NT2/D1 (cell line): ENCODE data around the gene VRK2.

Source experiments
- DNase-seq: peaks from one replicate; pipeline ENCODE4 v3.0.0-alpha.2; 2011; ENCODE audit warnings: low read depth, low spot score
- H3K27me3 ChIP-seq: 2 replicates; pipeline ENCODE4 v1.6.0; 2011; ENCODE audit warnings: mild to moderate bottlenecking; ENCODE audit not compliant: insufficient read length, insufficient read depth
- H3K36me3 ChIP-seq: 2 replicates; pipeline ENCODE4 v1.6.1; 2011; ENCODE audit warnings: mild to moderate bottlenecking, low read length, mixed read lengths; ENCODE audit not compliant: insufficient read depth, insufficient read length
- H3K4me1 ChIP-seq: 2 replicates; pipeline ENCODE4 v1.5.1; 2011; ENCODE audit not compliant: insufficient read depth, insufficient read length
- H3K4me3 ChIP-seq: 2 replicates; pipeline ENCODE4 v1.5.1; 2011; ENCODE audit warnings: low read depth; ENCODE audit not compliant: insufficient read length
- H3K9ac ChIP-seq: 2 replicates; pipeline ENCODE4 v1.6.0; 2011; ENCODE audit warnings: low read depth; ENCODE audit not compliant: insufficient read length
- H3K9me3 ChIP-seq: 2 replicates; pipeline ENCODE4 v1.5.1; 2011; ENCODE audit warnings: mild to moderate bottlenecking, low read length; ENCODE audit not compliant: insufficient read depth
- SUZ12 ChIP-seq: IDR thresholded peaks from 2 replicates; pipeline ENCODE4 v1.6.1; 2011; ENCODE audit not compliant: insufficient read length, insufficient read depth; ENCODE audit errors: extremely low read depth
- YY1 ChIP-seq: IDR thresholded peaks from 2 replicates; pipeline ENCODE4 v1.6.1; 2011; ENCODE audit not compliant: insufficient read length, insufficient read depth
- ZNF274 ChIP-seq: IDR thresholded peaks from 2 replicates; pipeline ENCODE4 v1.6.1; 2011; ENCODE audit warnings: mild to moderate bottlenecking, low read depth, low read length

The VRK2 gene

DNA sequence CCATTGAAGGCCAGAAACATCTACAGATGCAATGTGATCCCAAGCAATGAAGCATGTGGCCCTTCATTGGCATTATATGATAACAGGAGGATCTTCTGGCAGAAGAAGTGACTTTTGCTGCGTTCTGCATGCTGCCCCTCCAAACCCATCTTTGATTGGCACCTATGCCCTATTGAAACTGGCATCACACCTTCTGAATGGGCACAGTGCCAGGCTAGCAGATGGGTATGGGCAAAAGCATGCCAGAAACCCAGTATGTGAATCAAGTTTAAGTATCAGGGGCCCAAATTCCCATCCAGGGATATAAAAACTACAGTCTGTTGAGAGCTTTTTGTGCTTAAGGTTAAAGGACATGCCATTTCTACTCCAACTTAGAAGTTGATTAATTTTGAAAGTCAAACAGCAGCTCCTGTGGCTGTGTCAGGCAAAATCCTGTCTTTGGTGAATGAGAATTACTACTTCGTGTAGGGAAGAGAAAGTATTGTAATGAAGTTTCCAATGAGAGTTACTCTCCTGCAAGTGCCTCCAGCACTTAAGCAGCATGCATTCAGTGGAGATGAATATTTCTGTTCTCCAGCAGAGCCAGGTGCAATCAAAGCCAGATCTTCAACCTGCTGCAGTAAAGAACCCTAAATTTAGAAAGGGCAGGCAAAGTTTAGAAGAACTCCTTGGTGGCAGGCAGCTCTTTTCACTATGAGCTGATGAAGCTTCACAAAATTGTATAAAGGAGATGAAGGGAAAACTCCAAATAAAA, 8.6 kb downstream of the VRK2 start:
- Histone ChIP-seq H3K36me3 (peaks cover 12% of the 10 kb centered on the region), H3K9me3 (no peaks in the 10 kb centered on the region), H3K4me1 (no peaks in the 10 kb centered on the region), H3K27me3 (no peaks in the 10 kb centered on the region), H3K9ac (no peak overlapping the region), H3K4me3 (no peak overlapping the region)
- no peak for DNase-seq
- no peak for TF ChIP-seq ZNF274
- no peak for TF ChIP-seq SUZ12
- no peak for TF ChIP-seq YY1

DNA sequence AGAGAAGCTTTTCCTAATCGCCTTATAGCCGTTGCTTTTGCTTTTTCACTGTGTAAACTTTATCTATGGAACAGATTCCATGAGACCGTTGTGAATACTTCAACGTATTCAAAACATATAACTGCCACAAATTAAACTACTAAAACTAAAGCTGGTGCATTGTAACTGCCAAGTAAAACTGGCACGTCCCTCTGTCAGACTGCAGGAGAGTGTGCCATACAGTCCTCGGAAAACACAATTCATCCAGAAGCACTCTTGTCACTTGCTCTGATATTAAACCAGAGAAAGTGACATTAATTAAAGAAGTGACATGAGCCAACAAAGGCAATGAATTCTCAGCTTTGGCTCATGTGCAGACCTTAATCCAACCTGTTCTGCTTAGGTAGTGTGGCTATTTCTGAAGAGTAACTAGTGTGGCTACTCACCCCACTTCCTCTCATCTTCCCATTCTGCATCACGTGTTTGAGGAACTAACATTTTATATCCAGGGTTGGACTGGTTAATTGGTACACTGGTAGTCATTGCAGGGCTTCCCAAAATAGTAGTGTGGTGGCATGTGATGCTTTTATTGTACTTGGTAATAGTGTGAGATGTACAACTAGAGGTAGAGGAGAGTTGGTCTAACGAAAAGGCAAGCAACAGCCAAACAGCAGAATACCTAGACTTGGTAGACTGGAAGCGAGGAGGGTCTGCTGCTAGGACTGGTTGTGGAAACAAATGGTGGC, 9.7 kb downstream of the VRK2 start:
- Histone ChIP-seq H3K36me3 (peaks cover 11% of the 10 kb centered on the region), H3K4me3 (no peak overlapping the region), H3K9me3 (no peaks in the 10 kb centered on the region), H3K9ac (no peak overlapping the region), H3K4me1 (no peaks in the 10 kb centered on the region), H3K27me3 (no peaks in the 10 kb centered on the region)
- DNase-seq = no peak
- TF ChIP-seq ZNF274 (no peak), YY1 (no peak), SUZ12 (no peak)

DNA sequence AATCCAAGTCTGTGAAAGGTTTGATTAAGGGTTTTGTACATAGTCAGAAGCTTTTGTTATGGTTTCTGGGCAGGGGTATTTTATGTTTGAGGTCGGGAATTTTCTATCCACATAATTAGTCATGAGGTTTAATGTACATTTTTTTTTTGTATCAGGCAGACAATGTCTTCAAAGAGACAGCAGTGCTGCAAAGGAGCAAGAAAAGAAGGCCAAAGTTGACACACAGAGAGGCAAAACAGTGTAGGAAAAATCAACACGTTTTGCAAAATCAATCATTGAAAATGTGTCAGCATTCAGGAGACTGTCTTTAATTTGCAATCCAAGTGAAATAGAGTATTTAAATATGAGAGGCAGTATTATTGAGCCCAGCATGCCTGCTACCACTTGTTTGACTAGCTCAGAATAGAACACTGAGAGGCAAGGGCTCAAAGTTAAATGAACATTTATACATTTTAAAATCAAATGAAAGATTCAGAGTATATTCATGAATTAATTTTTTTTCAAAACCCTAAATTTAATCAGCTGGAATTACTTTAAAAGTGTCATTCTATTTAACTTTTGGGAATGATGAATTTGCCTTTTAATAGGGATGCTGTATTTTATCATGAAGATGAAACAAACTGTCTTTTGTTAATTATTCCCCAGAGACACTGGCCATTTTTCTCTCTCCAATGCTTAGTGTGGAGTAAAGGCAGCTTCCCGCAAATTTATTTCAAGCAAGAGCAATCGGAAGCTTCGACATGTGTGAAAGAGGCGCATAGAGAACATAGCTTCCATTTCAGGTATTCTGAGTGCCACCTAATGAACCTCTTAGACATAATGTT, 11.3 kb downstream of the VRK2 start:
- TF ChIP-seq SUZ12 (no peak), ZNF274 (no peak), YY1 (no peak)
- no peak for DNase-seq
- Histone ChIP-seq H3K4me3 (no peak overlapping the region), H3K36me3 (peaks cover 9% of the 10 kb centered on the region), H3K9ac (no peak overlapping the region), H3K4me1 (no peaks in the 10 kb centered on the region), H3K9me3 (no peaks in the 10 kb centered on the region), H3K27me3 (no peaks in the 10 kb centered on the region)

DNA sequence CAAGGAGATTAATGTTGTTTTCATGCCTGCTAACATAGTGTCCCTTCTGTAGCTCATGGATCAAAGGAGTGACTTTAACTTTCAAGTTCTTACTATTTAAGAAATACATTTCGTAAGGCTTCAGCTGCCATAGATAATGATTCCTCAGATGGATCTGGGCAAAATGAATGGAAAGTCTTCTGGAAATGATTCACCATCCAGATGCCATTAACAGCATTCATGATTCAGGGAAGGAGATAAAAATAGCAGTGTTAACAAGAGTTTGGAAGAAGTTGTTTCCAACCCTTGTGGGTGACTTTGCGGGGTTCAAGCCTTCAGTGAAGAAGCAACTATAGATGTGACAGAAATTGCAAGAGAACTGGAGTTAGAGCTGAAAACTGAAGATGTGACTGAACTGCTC, 17.0 kb downstream of the VRK2 start:
- H3K27me3 ChIP-seq = no peaks in the 10 kb centered on the region
- H3K4me1 ChIP-seq = no peaks in the 10 kb centered on the region
- H3K36me3 ChIP-seq = peaks cover 2% of the 10 kb centered on the region
- H3K9ac ChIP-seq = no peak overlapping the region
- DNase-seq = no peak
- H3K9me3 ChIP-seq = no peaks in the 10 kb centered on the region
- TF ChIP-seq YY1 (no peak), ZNF274 (no peak), SUZ12 (no peak)
- H3K4me3 ChIP-seq = no peak overlapping the region

DNA sequence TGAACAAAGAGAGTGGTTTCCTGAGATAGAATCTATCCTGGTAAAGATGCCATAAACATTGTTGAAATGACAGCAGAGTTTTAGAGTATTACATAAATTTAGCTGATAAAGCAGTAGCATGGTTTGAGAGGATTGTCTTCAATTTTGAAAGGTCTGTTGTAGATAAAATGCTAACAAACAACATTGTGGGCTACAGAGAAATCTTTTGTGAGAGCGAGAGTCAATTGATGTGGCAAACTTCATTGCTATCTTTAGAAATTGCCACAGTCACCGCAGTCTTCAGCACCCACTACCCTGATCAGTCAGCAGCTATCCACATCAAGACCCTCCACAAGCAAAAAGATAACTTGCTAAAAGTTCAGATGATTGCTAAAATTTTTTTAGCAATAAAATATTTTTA, 17.5 kb downstream of the VRK2 start:
- H3K9ac ChIP-seq = no peak overlapping the region
- H3K4me3 ChIP-seq = no peak overlapping the region
- no peaks in the 10 kb centered on the region for H3K27me3 ChIP-seq
- H3K36me3 ChIP-seq = no peaks in the 10 kb centered on the region
- TF ChIP-seq YY1 = no peak
- no peak for TF ChIP-seq SUZ12
- TF ChIP-seq ZNF274 = no peak
- no peaks in the 10 kb centered on the region for H3K9me3 ChIP-seq
- H3K4me1 ChIP-seq = no peaks in the 10 kb centered on the region
- DNase-seq = no peak

DNA sequence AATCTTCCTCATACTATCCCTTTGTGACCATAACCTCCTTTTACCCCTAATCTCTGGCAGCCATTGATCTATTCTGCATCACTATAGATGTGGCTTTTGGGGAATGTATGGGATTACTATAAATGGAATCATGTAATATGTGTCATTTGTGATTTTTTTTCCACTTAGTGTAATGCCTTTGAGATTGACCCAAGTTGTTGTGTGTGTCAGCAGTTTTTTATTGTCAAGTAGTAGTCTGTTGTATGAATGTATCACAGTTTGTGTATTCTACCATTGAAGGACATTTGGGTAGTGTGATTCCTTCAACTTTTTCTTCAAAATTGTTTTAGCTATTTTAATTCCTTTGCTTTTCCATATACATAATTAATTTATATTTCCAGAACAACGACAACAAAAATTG, 18.6 kb downstream of the VRK2 start:
- no peaks in the 10 kb centered on the region for H3K27me3 ChIP-seq

DNA sequence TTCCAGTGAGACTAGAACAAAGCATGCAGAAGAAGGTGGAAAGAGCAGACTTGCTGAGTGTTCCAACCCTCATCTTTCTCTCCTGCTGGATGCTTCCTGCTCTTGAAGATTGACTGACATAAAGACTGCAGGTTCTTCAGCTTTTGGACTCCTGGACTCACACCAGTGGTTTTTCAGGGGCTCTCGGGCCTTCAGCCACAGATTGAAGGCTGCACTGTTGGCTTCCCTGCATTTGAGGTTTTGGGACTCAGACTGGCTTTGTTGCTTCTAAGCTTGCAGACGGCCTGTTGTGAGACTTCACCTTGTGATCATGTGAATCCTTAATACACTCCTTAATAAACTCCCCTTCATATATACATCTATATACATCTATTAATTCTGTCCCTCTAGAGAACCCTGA, 20.4 kb downstream of the VRK2 start:
- DNase-seq = no peak
- no peak for TF ChIP-seq SUZ12
- no peak for TF ChIP-seq ZNF274
- no peak for TF ChIP-seq YY1
- Histone ChIP-seq H3K36me3 (no peaks in the 10 kb centered on the region), H3K27me3 (no peaks in the 10 kb centered on the region), H3K9ac (no peak overlapping the region), H3K9me3 (no peaks in the 10 kb centered on the region), H3K4me1 (no peaks in the 10 kb centered on the region), H3K4me3 (no peak overlapping the region)

More for the DNA sequence above, 18.6 kb downstream of the VRK2 start:
- no peaks in the 10 kb centered on the region for H3K9me3 ChIP-seq
- no peak overlapping the region for H3K9ac ChIP-seq
- DNase-seq = no peak
- no peaks in the 10 kb centered on the region for H3K36me3 ChIP-seq
- H3K4me3 ChIP-seq = no peak overlapping the region
- H3K4me1 ChIP-seq = no peaks in the 10 kb centered on the region
- no peak for TF ChIP-seq SUZ12
